NB4 (cell line): ENCODE measurements around the gene RNF32.

Source experiments
- DNase-seq: peaks from one replicate; pipeline ENCODE4 v3.0.0; 2010; ENCODE audit warnings: low read depth
- H3K4me3 ChIP-seq: one replicate; pipeline ENCODE4 v1.5.1; 2011; ENCODE audit warnings: mild to moderate bottlenecking, low read depth, low read length, moderate library complexity
- MYC ChIP-seq: IDR thresholded peaks from 2 replicates; pipeline ENCODE4 v1.6.1; 2011; ENCODE audit warnings: low read depth, low read length
- POLR2A ChIP-seq: IDR thresholded peaks from 2 replicates; pipeline ENCODE4 v1.6.1; 2011; ENCODE audit warnings: mild to moderate bottlenecking; ENCODE audit not compliant: insufficient read length; ENCODE audit errors: extremely low read depth
- TF ChIP-seq, protein P1 (sequence below): IDR thresholded peaks from 2 replicates; pipeline ENCODE4 v1.6.1; 2011; ENCODE audit warnings: low read depth, low read length
- TF ChIP-seq, protein P2 (sequence below): IDR thresholded peaks from one replicate; pipeline ENCODE4 v1.5.1; 2012; ENCODE audit warnings: low read depth, low read length

The RNF32 gene

DNA sequence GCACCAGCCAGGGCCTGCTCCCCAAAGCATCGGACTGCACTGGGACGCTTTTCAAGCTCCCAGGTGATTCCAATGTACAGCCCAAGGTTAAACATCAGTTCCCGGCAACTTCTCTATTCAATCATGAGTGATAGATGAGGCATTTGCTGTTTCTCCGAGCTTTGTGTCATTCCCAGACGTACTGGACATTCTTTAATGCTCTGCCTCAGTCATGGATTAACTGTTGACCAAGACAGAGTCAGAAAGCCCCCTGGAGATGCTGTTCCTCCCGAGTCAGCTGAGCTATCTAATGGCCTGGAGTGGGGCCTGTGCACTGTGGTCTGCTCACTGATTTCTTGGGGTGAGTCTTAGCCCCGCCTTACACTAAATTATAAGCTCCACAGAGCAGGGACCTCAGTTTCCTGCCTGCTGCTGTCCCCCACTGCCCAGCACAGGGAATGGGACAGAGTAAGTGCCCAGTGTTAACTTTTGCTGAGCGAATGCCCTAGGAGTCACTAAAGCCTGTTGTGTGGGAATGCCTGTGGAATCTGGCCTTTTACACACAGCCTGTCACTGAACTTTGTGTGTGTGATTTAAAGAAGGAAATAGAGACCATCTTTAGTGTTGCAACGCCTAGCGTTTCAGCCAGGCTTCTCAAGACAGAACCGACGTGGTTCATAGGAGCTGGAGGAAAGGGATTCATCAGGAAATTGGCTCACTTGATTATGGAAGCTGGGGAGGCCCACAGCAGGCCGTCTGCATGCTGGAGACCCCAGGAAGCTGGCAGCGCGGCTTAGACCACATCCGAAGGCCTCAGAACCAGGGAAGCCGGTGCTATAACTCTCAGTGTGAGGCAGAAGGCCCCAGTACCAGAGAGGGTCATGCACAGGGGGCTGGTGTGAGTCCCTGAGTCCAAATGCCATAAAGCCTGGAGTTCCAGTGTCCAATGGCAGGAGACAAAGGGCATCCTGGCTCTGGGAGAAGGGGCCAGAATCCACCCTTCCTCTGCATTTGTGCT, 29.3 kb upstream of the RNF32 start:
- TF ChIP-seq, protein P1, sequence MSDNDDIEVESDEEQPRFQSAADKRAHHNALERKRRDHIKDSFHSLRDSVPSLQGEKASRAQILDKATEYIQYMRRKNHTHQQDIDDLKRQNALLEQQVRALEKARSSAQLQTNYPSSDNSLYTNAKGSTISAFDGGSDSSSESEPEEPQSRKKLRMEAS, result no peak
- TF ChIP-seq MYC, result no peak
- TF ChIP-seq, protein P2, sequence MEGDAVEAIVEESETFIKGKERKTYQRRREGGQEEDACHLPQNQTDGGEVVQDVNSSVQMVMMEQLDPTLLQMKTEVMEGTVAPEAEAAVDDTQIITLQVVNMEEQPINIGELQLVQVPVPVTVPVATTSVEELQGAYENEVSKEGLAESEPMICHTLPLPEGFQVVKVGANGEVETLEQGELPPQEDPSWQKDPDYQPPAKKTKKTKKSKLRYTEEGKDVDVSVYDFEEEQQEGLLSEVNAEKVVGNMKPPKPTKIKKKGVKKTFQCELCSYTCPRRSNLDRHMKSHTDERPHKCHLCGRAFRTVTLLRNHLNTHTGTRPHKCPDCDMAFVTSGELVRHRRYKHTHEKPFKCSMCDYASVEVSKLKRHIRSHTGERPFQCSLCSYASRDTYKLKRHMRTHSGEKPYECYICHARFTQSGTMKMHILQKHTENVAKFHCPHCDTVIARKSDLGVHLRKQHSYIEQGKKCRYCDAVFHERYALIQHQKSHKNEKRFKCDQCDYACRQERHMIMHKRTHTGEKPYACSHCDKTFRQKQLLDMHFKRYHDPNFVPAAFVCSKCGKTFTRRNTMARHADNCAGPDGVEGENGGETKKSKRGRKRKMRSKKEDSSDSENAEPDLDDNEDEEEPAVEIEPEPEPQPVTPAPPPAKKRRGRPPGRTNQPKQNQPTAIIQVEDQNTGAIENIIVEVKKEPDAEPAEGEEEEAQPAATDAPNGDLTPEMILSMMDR, result no peak
- no peak overlapping the region for H3K4me3 ChIP-seq

DNA sequence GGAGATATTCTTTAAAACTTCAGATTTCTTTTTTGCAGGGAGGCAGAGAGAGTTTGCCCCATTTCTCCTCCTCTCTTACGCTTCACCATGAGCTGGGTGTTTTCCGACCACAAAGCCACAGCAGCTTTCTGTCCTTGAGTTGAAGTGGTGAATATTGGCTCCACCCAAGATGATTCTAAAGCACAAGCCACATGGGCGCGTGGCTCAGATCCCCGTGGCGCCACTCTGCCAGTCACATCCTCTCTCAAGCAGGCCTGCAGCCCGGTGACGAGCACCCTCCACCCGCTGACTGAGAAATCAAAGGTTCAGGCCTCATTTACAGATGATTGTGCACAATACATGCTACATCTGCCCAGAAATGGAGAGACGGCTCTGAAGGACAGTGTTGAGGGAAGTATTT, 27.6 kb upstream of the RNF32 start:
- H3K4me3 ChIP-seq, result no peak overlapping the region
- TF ChIP-seq MYC (no peak), POLR2A (no peak)
- TF ChIP-seq, protein P1, result no peak
- TF ChIP-seq, protein P2, result no peak
- DNase-seq, result peak; percentile 30

More for the DNA sequence above, 29.3 kb upstream of the RNF32 start:
- no peak for DNase-seq

DNA sequence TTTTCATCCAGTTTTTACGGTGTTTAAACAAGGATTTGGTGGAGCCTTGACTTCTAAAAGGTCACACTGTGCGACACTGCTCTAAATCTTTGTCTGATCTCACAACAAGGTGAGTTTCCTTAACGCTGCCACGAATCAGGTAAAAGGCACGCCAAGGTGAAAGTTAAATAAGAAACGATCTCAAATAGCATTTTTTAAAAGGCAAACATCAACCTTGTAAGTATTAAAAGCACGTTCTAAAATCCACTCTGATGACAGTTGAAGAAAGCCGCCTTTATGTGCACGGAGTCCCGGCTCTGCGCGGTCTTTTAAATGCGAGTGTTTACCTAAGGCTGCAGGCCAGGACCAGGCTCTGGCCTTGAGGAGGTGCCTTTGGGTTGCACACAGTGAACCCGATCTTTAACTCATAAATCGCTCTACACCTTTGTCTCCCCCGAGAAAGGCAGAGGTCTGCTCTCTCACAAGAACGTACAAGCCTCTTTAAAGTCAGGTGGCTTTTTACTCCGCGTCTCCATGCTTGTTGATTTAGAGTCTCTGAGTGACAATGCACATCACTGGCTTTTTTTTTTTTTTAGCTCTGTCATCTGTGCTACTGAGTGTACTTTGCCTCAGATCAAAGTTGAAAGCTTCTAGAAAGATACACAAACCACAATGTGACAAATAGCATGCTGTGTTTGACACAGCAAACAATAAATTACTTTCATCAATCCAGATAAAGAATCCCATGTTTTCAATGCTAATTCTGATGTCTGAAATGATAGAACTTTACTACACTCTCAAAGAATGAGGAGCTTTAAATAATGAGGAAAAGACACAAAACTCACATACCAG, 25.9 kb upstream of the RNF32 start:
- no peak overlapping the region for H3K4me3 ChIP-seq
- DNase-seq, result no peak
- TF ChIP-seq, protein P2, result no peak
- TF ChIP-seq, protein P1, result no peak
- TF ChIP-seq POLR2A, result no peak
- TF ChIP-seq MYC, result no peak

DNA sequence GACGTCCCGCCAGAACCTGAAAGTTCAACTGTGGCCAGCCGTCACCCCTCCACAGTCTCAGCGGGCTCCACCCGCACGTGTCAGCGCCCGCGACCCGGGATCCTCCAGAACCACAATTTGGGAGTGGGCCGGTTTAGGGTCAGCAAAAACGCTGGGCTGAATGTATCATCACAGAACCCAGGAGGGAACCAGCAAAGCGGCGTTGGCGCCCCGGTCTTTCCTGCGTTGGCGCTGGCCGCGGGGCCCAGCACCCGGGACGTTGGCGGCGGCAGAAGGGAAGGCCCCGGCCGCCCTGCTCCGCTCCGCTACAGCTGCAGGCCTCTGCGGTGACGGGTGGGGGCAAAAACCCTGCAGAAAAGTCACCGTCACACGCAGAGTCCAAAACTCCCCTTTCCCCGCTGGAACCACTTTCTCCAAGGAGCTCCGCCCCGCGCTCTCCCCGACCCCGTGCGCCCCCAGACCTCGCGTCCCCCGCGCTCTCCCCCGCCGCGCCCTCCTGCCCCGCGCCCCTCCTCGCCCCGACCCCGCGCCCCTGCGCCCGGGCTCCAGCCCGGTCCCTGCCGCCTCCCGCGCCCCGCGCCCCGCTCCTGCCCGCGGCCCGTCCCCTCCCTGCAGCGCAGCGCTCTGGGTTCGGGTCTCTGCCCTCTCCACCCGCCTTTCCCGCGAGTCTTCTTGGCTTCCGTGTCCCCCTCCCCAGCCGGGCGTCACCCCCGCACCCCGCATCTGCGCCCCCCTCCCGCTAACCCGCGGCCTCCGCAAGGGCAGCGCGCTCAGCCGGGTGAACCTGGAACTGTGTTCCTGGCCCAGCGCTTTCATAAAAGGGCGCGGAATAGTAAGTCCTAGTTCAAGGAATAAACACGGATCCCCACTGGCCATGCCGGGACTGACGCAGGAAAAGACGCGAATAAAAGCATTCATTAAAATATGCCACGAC, 24.0 kb upstream of the RNF32 start:
- H3K4me3 ChIP-seq, result no peak overlapping the region
- DNase-seq, result no peak
- TF ChIP-seq POLR2A, result no peak
- TF ChIP-seq MYC, result no peak
- TF ChIP-seq, protein P1, result no peak
- TF ChIP-seq, protein P2, result no peak

DNA sequence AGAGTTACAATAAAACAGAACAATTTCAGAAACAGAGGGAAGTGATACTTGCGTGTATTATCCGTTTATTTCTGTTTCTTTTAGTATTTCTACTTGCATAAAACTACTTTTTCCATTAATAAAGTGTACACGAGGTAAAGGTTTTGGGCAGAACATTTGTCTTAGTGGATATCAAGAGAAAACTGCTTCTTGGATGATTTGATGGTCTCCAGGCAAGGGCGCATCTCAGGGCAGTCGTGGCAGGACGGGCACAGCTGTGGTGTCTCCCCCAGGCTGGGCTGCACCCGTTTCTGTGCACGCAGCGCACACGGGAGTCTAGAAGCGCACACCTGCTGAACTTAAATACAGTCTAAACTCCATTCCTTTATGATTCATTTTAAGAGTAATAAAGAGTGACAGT, 23.4 kb upstream of the RNF32 start:
- no peak overlapping the region for H3K4me3 ChIP-seq
- no peak for DNase-seq
- TF ChIP-seq, protein P2, result no peak
- no peak for TF ChIP-seq MYC
- TF ChIP-seq POLR2A, result no peak
- TF ChIP-seq, protein P1, result no peak
